DMS79 (cell line): ENCODE measurements around the gene MEDAG.

Source experiments
- DNase-seq: peaks from one replicate; lab custom pipeline; 2025; lab: John Stamatoyannopoulos, UW

MEDAG gene

DNA sequence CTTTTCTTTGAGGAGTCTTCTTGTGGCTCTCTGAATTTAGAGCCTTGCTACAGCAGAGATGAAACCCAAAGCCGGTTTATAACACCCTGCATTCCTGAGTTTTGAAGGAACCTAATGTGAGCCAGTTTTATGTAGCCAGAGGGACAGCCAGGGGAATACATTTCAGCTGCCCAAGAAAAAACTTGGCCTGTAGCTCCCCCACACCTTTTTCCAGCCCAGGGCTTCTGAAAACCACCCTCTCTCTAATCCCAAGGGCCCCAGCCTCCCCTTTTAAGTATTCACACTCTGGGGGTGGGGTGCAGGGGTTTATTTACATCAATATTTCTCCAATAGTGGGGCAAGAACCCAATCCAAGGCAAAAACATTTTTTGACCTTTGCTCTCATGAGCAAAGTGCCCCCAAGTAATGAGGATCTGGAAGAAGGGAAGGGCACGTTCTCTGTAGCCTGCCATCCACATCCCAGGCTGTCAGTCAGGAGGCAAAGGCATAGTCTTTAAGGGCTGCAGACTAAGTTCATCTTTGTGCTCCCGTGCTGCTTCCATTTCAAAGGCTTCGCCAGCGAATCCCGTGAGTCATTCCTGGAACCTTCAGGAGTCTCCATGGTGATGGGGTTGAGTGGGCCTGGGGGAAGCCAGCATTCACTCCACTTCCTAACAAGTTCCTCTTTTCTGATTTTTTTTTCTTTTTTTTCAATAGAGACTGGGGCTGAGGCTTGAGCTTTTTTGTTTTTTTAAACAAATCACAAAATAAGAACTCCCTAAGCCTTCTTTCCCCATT, 33.2 kb upstream of the MEDAG start:
- DNase-seq: peak; percentile 51

DNA sequence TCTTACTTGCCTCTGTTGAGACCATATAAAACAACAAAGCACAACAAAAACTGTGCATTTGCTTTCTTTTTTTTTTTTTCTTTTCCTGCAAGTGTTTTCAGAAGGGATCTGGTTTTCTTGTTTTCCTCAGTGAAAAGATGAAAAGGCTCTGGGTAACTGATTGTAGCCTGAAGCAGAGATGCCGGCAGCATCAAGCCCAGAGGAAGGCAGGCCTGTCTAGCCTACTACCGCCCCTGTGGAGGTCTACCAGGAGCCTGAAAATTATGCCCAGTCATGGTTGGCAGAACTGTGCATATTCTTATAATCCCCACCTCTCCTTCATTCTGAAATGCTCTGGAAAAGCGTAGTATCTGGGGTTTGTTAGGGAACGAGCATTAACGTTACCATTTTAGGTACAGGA, 32.6 kb upstream of the MEDAG start:
- DNase-seq: no peak

DNA sequence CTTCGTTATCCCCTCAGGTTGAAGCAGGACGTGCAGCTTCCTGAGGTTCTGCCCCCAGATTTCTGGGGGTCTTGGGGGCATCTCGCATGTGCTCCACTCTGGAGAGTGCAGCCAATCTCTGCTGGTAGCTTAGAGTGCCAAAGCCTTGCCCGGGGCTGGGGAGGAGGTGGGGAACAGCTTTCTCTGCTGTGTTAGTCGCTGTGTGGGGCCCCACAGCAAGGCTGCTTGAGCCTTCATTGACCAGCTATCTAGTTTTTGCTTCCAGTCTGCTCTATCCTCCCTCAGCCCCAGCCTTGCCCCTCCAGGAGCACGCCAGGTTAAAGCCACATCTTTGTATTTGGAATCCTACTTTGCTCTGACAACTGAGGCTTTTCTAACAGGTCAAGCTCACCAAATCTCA, 32.0 kb upstream of the MEDAG start:
- DNase-seq: no peak

DNA sequence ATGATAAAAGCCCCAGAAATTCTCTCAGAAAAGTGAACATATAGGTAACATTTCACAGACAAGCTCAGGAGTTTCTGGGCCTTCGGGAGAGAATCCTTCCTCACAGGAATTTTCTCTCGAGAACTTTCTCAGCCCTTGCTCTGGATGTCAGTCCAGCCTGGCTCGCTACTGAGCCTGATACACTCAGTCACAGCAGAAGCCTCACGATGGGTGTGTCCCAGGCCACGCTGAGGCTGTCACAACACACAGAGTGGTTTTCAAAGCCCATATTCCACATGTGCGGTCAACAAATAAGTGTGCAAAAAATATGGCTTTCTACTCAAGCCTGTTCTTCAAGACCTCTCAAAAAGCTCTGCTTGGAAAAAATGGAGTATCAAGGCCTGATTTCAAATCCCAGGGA, 31.5 kb upstream of the MEDAG start:
- no peak for DNase-seq

DNA sequence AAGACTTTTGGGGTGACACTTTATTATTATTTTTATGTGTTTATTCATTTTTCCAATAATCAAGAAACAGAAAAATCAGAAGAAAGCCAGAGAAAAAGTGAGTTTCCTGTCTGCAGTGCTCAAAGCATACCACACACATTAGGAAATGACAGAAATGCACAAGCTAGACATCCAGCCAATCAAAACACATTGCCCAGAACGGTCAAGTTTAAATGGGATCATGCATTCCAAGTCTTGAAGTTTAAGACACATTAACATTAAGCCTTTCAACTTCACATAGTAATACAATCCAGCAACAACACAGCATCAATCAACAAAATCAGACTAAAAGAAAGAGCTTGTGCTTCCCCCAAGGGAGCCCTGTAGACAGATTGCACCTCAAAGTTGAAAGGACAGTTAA, 28.7 kb upstream of the MEDAG start:
- DNase-seq: no peak

DNA sequence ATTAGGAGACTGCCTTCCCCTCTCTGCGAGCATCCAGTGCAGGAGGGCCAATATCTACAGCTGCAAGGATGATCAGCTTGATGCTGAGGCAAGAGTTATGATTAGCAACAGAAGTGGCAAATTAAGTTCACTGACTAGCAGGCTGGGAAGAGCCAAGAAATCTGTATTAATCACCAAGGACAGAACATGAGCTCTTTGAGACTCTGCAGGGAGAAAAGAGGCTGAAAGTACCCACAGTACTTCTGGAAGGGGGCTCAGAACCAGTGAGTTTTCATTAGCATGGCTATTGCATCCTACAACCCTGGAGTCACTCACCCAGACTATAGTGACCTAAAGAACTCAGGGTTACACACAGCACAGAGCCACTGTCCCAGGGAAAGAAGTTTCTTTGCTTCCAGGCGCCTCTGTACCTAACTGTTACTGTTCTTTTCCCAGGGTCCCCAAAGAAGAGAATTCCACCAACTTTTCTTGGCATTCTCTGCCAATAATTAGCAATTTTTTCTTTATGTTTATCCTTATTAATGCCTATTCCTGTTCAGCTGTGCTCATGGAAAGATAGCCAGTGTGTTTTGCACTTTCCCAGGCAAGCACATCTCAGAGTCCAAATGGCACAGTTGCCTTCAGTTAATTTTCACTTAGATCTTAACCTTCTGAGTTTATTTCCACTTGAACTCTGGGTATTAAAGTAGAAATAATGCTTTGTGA, 25.8 kb upstream of the MEDAG start:
- no peak for DNase-seq

DNA sequence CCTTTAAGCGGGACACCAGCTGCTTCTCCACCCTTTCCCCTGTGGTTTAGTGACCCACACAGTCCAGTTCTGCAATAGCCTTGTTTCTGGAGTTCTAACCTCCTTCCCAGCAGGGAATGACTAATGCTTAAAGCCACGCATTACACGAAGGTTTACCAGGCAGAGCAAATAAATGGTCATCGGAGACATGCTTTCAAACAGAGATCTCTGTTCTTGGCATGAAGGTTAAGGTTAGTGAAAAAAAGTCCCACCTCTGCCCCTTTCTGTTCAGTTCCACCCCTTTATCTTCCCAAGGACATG, 25.3 kb upstream of the MEDAG start:
- no peak for DNase-seq

DNA sequence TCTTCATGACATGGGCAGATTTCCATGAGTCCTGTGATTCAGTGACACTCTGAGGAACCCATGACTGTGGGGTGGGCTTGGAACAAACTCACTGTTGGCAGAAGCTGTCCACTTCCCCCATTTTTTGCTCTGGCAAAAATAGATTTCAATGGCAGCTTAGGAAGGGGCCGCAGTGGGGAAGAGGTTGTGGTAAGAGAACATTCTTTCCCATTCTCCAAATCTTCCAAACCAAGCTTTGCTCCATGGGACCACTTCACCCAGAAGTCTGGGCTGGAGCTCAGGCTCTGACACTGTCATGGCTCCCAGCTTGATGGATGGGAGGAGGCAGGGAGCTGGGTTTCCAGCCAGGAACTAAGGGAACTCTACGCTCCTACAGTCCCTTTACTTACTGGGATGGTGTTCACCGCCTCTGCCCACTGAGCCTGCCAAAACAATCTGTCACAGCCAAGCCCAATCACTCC, 24.9 kb upstream of the MEDAG start:
- no peak for DNase-seq

DNA sequence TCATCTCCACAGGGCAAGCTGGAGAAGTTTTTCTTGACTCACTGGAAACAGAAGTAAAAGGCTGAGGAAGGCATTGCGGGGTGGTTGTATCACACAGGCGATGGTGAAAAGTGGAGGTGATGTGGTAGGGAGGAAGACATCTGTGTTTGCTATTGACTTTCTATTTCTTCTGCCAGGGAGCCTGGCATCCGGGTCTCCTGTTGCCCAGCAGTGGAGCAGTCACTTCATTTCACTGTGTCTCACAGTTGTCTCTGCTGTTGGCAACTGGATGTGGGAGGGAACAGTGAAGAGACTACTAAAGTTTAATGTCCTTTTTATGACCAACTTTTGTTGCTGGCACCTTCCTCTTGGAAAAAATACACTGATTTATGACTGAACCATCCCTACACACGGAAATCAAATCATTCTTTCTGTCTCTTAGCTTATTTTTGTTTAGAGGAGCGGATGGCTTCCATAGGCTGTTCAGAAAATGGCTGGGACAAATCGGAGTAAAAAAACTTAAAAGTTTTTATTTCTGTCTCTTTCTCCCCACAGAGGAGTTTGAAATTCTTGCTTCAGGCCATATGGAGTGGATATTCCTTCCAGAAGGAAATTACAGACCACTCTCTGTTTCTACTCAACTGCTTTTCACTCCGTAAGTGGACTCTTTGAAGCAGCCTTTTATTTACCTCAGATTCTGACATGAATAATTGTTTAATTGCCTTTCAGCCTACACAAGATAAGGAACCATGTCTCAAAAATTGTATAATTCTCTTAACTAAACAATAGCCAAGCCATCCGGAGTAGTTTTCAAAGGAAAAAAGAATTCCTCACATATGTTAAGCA, 23.8 kb upstream of the MEDAG start:
- no peak for DNase-seq

DNA sequence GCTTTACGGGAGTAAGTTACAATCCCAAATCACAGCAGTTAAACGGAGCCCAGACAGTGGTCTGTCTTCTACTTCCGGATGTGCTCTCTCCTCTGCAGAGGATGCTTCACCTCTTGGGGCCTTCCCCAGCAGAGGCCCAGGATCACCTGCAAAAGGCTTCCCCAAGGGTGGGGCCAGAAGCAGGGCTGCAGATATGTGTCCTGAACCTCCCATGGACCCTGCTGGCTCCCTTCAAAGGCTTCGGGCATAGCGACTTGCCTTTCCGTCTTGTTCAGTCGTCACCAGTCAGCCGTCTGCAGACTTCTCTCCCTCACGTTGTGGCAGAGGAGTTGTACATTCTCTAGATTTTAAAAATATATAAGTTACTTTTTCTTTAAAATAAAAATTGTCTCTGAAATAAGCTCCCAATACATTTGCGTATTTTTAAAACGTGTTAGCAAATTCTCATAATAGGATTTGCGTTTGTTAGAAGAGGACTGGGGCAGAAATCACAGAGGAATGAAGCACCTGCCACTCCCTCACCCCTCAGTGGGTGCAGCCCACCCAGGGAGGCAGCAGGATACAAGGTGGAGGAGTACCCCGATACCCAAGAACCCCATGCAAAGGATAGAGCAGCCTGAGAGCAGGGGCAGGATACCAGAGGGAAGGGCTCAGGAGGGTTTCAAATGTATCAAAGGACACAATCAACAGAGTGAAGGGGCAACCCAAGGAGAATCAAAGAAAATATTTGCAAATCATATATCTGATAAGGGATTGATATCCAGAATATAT, 22.9 kb upstream of the MEDAG start:
- no peak for DNase-seq

DNA sequence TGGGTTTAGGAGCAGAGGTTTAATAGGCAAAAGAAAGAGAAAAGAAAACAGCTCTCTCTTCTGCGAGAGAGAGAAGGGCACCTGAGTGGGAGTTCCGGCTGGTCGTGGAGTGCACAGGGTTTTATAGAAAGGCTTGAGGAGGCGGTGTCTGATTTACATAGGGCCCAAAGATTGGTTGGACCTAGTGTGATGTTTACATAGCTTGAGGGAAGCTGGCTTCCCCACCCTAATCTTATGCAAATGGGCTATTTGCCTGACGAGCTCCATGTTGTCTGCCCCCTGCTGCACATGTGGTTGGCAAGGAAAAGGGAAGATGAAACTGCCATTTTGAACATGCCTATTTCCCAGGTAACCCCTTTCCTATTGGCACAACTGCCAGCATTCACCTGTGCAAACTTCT, 21.5 kb upstream of the MEDAG start:
- no peak for DNase-seq

DNA sequence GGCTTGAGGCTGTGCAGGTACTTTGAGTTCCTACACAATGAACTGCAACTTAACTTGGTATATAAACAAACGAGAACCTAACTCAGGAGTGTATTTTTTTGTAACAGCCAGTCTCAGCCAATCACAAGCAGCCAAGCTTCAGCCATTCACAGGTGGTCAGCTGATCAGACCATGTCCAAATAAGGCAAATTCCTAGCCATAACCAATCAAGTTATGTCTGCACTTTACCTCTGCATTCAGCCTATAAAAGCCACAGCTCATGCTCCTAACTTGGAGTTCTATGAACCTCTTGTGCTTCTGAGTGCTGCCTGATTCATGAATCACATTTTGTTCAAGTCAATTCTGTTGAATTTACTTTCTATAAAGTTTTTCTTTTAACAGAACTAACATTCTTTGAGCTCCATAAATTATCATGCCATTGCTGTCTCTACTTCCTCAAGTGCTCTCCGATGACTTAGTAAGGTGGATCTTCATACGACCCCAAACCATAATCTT, 16.8 kb upstream of the MEDAG start:
- DNase-seq: no peak

DNA sequence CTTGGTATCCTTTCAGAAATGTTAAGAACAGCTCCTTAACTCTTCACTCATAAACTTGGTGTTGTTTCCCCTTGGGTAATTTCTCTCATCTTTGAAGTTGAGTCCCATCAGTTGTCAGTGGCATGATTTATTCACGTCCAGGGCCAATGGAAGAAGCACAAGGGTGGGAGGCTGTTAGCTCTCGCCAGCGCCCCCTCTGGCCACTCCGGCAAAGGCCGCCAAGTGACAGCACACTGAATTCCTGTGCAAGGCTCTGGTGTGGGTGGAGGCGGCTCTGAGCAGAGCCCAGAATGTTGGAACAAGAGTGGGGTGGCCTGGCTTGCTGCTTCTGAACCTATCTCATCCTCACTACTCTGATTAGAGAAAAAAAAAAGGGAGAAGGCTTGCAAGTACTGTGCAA, 13.1 kb upstream of the MEDAG start:
- no peak for DNase-seq

DNA sequence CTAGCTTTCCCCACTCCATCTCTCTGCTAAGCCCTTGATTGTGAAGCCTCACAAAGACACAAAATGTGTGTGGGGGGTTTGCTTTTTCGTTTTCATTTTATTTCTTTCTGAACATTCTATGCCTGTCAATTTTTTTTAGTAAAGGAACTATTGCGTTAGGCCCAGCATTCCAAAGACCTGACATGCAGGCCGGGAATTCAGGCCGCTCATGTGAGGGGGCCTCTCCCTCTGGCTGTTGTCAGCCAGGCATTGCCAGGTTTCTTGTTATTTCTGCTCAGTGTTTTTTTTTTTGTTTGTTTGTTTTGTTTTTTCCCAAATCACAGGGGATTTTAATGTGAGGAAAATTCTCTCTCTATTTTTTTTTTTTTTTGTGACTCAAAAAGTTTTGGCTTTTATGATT, 10.3 kb upstream of the MEDAG start:
- DNase-seq: no peak

DNA sequence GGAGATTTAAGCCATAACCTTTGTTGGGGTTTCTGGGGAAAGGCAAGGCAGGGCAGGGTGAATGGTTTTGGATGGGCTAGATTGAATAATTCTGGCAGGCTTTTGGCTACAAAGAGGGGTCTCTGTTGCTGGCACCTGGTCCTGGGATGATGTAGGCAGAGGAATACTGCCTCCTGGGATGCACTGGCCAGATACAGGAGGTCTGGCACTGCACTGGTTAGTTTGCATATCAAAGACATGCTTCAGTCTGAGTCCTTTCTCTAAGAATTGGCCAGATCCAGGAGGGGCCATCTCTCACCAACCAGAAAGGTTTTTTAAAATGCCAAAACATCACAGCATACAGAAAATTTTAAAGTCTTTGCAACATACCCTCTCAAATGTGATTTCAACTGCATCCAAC, 8.0 kb upstream of the MEDAG start:
- no peak for DNase-seq

DNA sequence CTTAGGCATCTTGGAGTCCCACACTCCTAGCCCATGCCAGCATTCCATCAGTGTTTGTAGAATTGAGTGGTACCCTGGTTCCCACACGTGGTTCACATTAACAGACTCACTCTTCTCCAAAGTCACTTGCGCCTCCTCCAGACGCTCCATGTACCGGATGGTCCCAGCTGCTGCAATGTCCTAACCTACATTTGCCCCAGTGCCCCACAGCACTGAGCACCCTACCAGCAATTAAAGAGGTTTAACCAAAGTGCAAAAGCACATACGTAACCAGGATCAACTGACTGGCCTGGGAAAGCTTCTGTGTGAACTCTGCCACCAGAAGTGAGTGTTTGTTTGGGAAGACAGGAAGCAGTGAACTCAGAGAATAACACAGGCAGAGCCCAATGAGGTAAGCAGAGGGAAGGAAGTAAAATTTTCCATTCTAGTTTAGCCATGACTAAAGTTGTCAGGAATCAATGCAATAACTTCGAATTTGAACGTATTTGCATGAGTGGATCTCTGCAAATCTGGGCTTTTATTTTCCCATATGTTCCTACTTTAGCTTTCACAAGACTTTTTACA, 7.3 kb upstream of the MEDAG start:
- no peak for DNase-seq

DNA sequence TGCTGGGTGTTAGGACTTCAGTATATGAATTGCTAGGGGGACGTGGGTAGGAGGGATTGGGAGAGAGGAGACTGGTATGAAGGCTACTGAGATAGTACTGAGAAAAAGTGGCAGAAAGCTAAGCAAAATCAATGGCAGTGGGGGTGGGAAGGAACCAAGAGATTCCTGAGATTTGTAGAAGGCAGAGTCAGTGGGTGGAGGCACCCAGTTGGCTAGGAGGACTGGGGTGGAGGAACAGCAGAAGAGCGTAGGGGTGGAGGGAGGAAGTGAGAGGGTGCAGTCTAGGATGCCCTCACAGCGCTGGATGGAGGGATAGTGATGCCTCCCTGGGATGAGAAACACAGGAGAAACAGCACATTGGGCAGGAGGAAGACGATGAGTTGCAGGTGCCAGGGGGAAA, 5.6 kb upstream of the MEDAG start:
- DNase-seq: no peak

DNA sequence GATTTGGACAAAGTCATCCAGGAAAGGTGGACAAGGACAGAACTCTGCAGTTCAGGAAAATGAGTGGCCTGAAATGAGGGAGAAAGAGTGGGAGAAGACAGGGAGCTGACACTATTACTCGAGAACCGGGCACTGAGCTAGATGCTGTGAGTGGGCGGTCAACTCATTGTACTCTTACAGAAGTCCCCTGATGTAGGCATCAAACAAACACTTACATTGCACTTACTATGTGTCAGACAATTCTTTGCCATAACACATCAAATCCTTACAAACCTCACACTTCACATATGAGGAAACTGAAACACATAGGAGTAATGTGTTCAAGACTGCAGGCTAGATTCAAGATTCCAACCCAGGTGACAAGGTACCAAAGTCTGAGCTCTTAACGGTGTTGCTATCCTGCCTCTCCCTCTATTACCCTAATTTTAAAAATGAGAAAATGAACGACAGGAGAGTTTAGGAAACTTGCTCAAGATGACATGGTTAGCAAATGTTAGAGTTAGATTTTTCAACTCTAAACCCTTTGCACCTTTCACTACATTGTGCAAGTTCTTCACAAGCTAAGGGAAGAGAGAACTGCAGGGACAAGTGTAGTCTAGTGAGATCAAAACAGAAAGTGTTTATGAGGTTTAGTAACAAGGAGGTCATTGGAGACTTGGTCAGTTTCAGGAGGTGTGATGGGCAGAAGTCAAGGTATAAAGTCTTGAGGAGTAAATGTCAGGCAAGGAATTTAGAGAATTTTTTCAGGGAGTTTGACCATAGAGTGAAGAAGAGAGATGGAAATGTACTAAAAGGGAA, 4.9 kb upstream of the MEDAG start:
- DNase-seq: no peak

DNA sequence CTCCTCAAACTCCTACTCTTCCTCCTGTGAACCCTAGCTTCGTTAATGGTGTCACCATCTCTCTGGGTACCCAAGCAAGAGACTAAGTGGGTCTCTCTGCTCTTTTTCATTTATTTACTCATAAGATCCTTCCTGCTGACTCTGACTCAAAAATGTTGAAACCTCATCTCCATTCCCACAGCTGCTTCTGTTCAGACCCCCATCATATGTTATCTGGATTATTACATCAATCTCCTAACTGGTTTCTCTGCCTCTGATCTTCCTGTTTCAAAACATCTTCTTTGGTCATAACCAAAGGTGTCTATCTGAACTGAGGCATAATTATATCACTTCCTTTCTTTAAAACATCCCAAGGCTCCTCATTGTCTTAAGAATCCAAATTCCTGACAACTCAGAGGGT, 2.0 kb upstream of the MEDAG start:
- DNase-seq: no peak

DNA sequence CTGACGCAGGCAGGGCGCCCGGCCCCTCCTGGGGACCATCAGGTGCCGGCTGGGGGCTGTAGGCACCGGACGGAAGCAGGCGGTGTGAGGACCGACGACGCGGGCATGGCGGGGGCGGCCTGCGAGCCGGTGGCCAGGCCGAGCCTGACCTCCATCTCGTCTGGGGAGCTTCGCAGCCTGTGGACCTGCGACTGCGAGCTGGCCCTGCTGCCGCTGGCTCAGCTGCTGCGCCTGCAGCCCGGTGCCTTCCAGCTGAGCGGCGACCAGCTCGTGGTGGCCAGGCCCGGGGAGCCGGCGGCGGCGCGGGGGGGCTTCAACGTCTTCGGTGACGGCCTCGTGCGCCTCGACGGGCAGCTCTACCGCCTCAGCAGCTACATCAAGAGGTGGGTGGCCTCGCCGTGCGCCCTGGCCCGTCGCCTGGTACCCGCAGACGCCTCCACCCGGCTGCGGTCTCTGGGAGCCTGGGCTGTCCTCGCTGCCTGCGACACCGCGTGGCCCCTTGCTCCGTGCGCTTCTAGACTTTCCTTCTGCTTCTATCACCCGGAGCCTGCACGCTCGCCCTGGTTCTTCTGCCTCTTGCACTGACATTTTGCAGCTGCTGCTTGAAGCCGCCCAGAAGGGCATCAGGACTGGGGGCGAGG, 460 bp downstream of the MEDAG start:
- DNase-seq: no peak
